HEK293 (cell line): ENCODE data around the gene LYPD5.
A peak's percentile ranks its signal among the peaks of the same experiment; 100 is the strongest.

Experiments used
- GFI1B ChIP-seq: fragments of 450-650 bp; formaldehyde crosslinking; IDR thresholded peaks from 2 replicates; pipeline ENCODE4 v1.5.1; 2016; ENCODE audit warnings: missing biosample characterization, missing genetic modification characterization
- KLF1 ChIP-seq: fragments of 450-650 bp; formaldehyde crosslinking; IDR thresholded peaks from 2 replicates; pipeline ENCODE4 v1.5.1; 2016; ENCODE audit warnings: missing biosample characterization, missing genetic modification characterization
- KLF16 ChIP-seq: fragments of 450-650 bp; formaldehyde crosslinking; IDR thresholded peaks from 2 replicates; pipeline ENCODE4 v1.5.1; 2017; ENCODE audit warnings: missing biosample characterization, missing genetic modification characterization
- MYNN ChIP-seq: fragments of 450-650 bp; formaldehyde crosslinking; IDR thresholded peaks from 2 replicates; pipeline ENCODE4 v1.5.1; 2016; ENCODE audit warnings: missing biosample characterization, missing genetic modification characterization, borderline replicate concordance
- OVOL3 ChIP-seq: fragments of 450-650 bp; formaldehyde crosslinking; IDR thresholded peaks from 2 replicates; pipeline ENCODE4 v1.5.1; 2016; ENCODE audit warnings: missing biosample characterization, missing genetic modification characterization
- SALL2 ChIP-seq: fragments of 450-650 bp; formaldehyde crosslinking; IDR thresholded peaks from 2 replicates; pipeline ENCODE4 v1.5.0; 2017; ENCODE audit warnings: missing biosample characterization, mild to moderate bottlenecking, missing genetic modification characterization, borderline replicate concordance
- SP3 ChIP-seq: fragments of 450-650 bp; formaldehyde crosslinking; IDR thresholded peaks from 2 replicates; pipeline ENCODE4 v1.5.1; 2016; ENCODE audit warnings: missing biosample characterization, missing genetic modification characterization
- WT1 ChIP-seq: fragments of 450-650 bp; formaldehyde crosslinking; IDR thresholded peaks from 2 replicates; pipeline ENCODE4 v1.5.1; 2016; ENCODE audit warnings: missing biosample characterization, missing genetic modification characterization
- ZBTB7A ChIP-seq: fragments of 450-650 bp; formaldehyde crosslinking; IDR thresholded peaks from 2 replicates; pipeline ENCODE4 v1.5.1; 2016; ENCODE audit warnings: low read depth, missing biosample characterization, missing genetic modification characterization
- ZNF114 ChIP-seq: fragments of 450-650 bp; formaldehyde crosslinking; IDR thresholded peaks from 2 replicates; pipeline ENCODE4 v1.5.0; 2017; ENCODE audit warnings: missing biosample characterization, missing genetic modification characterization
- ZNF133 ChIP-seq: fragments of 450-650 bp; formaldehyde crosslinking; IDR thresholded peaks from 2 replicates; pipeline ENCODE4 v1.5.1; 2016; ENCODE audit warnings: missing biosample characterization, missing genetic modification characterization
- ZNF266 ChIP-seq: fragments of 450-650 bp; formaldehyde crosslinking; IDR thresholded peaks from 2 replicates; pipeline ENCODE4 v1.5.1; 2016; ENCODE audit warnings: missing biosample characterization, missing genetic modification characterization, low read depth
- ZNF302 ChIP-seq: fragments of 450-650 bp; formaldehyde crosslinking; IDR thresholded peaks from 2 replicates; pipeline ENCODE4 v1.5.1; 2016; ENCODE audit warnings: missing biosample characterization, missing genetic modification characterization, low read depth
- ZNF416 ChIP-seq: fragments of 450-650 bp; formaldehyde crosslinking; IDR thresholded peaks from 2 replicates; pipeline ENCODE4 v1.5.1; 2016; ENCODE audit warnings: missing biosample characterization, missing genetic modification characterization
- ZNF560 ChIP-seq: fragments of 450-650 bp; formaldehyde crosslinking; IDR thresholded peaks from 2 replicates; pipeline ENCODE4 v1.5.1; 2017; ENCODE audit warnings: missing biosample characterization, missing genetic modification characterization, borderline replicate concordance
- ZNF629 ChIP-seq: fragments of 450-650 bp; formaldehyde crosslinking; IDR thresholded peaks from 2 replicates; pipeline ENCODE4 v1.5.1; 2017; ENCODE audit warnings: missing biosample characterization, missing genetic modification characterization
- ZNF658 ChIP-seq: fragments of 450-650 bp; formaldehyde crosslinking; IDR thresholded peaks from 2 replicates; pipeline ENCODE4; 2016; ENCODE audit warnings: missing biosample characterization, missing genetic modification characterization
- ZNF76 ChIP-seq: fragments of 450-650 bp; formaldehyde crosslinking; IDR thresholded peaks from 2 replicates; pipeline ENCODE4; 2016; ENCODE audit warnings: low read depth, missing biosample characterization, missing genetic modification characterization, borderline replicate concordance
- TF ChIP-seq, protein P1 (sequence below): fragments of 450-650 bp; formaldehyde crosslinking; IDR thresholded peaks from 2 replicates; pipeline ENCODE4 v1.5.1; 2016; ENCODE audit warnings: missing biosample characterization, missing genetic modification characterization, borderline replicate concordance
- TF ChIP-seq, protein P2 (sequence below): fragments of 450-650 bp; formaldehyde crosslinking; IDR thresholded peaks from 2 replicates; pipeline ENCODE4 v1.5.1; 2016; ENCODE audit warnings: missing biosample characterization, missing genetic modification characterization
- TF ChIP-seq, protein P3 (sequence below): fragments of 450-650 bp; formaldehyde crosslinking; IDR thresholded peaks from 2 replicates; pipeline ENCODE4 v1.5.1; 2017; ENCODE audit warnings: missing biosample characterization, missing genetic modification characterization
- TF ChIP-seq, protein P4 (sequence below): fragments of 450-650 bp; formaldehyde crosslinking; conservative IDR thresholded peaks from 2 replicates; pipeline ENCODE4 v1.5.1; 2016; ENCODE audit warnings: low read depth, missing biosample characterization, missing genetic modification characterization
- TF ChIP-seq, protein P5 (sequence below): fragments of 450-650 bp; formaldehyde crosslinking; IDR thresholded peaks from 2 replicates; pipeline ENCODE4 v1.5.1; 2016; ENCODE audit warnings: missing biosample characterization, missing genetic modification characterization
- TF ChIP-seq, protein P6 (sequence below): fragments of 450-650 bp; formaldehyde crosslinking; IDR thresholded peaks from 2 replicates; pipeline ENCODE4 v1.5.1; 2016; ENCODE audit warnings: missing biosample characterization, missing genetic modification characterization
- TF ChIP-seq, protein P7 (sequence below): fragments of 450-650 bp; formaldehyde crosslinking; IDR thresholded peaks from 2 replicates; pipeline ENCODE4 v1.5.0; 2017; ENCODE audit warnings: missing biosample characterization, missing genetic modification characterization, borderline replicate concordance

LYPD5 gene

DNA sequence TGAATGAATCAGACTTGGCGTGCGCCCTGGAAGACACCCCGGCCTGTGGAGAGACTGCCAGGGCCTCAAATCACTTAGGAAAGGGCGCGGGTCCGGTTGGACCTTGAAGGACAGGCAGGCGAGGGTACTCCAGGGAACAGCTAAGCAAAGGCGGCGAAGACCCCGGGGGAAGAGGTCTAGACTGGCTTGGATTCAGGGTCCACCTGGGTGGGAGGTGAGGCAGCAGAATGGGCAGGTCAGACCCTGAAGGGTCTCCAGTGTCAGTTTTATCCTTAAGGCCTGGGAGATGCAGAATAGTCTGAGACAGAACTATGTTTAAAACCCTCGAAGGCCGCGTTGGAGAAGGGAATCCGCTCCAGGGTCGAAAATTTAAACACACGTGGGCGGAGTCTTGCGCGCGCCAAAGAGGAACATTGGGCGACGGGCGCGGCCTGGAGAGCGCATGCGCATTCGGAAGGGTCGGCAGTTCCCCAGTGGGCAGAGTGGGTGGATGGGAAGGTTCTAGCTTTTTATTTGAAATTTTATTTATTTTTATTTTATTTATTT lies 46.9 kb downstream of the LYPD5 start (continued):
- no peak; the same call in 1 of the 2 replicates for TF ChIP-seq KLF1 (tag by site-specific recombination)
- TF ChIP-seq ZNF133 (tag by site-specific recombination), result no peak; the same call in 1 of the 2 replicates
- no peak for TF ChIP-seq MYNN
- TF ChIP-seq ZNF658, result no peak
- TF ChIP-seq, protein P1, sequence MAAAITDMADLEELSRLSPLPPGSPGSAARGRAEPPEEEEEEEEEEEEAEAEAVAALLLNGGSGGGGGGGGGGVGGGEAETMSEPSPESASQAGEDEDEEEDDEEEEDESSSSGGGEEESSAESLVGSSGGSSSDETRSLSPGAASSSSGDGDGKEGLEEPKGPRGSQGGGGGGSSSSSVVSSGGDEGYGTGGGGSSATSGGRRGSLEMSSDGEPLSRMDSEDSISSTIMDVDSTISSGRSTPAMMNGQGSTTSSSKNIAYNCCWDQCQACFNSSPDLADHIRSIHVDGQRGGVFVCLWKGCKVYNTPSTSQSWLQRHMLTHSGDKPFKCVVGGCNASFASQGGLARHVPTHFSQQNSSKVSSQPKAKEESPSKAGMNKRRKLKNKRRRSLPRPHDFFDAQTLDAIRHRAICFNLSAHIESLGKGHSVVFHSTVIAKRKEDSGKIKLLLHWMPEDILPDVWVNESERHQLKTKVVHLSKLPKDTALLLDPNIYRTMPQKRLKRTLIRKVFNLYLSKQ (tag by site-specific recombination), result no peak
- TF ChIP-seq, protein P2, sequence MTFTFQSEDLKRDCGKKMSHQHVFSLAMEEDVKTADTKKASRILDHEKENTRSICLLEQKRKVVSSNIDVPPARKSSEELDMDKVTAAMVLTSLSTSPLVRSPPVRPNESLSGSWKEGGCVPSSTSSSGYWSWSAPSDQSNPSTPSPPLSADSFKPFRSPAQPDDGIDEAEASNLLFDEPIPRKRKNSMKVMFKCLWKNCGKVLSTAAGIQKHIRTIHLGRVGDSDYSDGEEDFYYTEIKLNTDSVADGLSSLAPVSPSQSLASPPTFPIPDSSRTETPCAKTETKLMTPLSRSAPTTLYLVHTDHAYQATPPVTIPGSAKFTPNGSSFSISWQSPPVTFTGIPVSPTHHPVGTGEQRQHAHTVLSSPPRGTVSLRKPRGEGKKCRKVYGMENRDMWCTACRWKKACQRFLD, result no peak
- TF ChIP-seq SP3, result no peak
- peak; percentile 4; the same call in 1 of the 2 replicates for TF ChIP-seq ZNF76 (tag by site-specific recombination)
- TF ChIP-seq SALL2 (tag by site-specific recombination), result no peak
- 0 out of 2 replicates have a peak, but pooled peaks have one; percentile 15 for TF ChIP-seq KLF16
- TF ChIP-seq, protein P3, sequence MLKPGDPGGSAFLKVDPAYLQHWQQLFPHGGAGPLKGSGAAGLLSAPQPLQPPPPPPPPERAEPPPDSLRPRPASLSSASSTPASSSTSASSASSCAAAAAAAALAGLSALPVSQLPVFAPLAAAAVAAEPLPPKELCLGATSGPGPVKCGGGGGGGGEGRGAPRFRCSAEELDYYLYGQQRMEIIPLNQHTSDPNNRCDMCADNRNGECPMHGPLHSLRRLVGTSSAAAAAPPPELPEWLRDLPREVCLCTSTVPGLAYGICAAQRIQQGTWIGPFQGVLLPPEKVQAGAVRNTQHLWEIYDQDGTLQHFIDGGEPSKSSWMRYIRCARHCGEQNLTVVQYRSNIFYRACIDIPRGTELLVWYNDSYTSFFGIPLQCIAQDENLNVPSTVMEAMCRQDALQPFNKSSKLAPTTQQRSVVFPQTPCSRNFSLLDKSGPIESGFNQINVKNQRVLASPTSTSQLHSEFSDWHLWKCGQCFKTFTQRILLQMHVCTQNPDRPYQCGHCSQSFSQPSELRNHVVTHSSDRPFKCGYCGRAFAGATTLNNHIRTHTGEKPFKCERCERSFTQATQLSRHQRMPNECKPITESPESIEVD (tag by site-specific recombination), result no peak
- no peak for TF ChIP-seq ZNF266 (tag by site-specific recombination)
- TF ChIP-seq, protein P4, sequence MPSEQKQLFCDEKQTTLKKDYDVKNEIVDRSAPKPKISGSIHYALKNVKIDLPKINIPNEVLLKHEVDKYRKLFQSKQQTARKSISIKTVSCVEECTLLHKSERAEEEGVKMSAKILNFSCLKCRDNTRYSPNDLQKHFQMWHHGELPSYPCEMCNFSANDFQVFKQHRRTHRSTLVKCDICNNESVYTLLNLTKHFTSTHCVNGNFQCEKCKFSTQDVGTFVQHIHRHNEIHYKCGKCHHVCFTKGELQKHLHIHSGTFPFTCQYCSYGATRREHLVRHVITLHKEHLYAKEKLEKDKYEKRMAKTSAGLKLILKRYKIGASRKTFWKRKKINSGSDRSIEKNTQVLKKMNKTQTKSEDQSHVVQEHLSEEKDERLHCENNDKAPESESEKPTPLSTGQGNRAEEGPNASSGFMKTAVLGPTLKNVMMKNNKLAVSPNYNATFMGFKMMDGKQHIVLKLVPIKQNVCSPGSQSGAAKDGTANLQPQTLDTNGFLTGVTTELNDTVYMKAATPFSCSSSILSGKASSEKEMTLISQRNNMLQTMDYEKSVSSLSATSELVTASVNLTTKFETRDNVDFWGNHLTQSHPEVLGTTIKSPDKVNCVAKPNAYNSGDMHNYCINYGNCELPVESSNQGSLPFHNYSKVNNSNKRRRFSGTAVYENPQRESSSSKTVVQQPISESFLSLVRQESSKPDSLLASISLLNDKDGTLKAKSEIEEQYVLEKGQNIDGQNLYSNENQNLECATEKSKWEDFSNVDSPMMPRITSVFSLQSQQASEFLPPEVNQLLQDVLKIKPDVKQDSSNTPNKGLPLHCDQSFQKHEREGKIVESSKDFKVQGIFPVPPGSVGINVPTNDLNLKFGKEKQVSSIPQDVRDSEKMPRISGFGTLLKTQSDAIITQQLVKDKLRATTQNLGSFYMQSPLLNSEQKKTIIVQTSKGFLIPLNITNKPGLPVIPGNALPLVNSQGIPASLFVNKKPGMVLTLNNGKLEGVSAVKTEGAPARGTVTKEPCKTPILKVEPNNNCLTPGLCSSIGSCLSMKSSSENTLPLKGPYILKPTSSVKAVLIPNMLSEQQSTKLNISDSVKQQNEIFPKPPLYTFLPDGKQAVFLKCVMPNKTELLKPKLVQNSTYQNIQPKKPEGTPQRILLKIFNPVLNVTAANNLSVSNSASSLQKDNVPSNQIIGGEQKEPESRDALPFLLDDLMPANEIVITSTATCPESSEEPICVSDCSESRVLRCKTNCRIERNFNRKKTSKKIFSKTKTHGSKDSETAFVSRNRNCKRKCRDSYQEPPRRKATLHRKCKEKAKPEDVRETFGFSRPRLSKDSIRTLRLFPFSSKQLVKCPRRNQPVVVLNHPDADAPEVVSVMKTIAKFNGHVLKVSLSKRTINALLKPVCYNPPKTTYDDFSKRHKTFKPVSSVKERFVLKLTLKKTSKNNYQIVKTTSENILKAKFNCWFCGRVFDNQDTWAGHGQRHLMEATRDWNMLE (tag by site-specific recombination), result no peak; the same call in 1 of the 2 replicates
- TF ChIP-seq, protein P5, sequence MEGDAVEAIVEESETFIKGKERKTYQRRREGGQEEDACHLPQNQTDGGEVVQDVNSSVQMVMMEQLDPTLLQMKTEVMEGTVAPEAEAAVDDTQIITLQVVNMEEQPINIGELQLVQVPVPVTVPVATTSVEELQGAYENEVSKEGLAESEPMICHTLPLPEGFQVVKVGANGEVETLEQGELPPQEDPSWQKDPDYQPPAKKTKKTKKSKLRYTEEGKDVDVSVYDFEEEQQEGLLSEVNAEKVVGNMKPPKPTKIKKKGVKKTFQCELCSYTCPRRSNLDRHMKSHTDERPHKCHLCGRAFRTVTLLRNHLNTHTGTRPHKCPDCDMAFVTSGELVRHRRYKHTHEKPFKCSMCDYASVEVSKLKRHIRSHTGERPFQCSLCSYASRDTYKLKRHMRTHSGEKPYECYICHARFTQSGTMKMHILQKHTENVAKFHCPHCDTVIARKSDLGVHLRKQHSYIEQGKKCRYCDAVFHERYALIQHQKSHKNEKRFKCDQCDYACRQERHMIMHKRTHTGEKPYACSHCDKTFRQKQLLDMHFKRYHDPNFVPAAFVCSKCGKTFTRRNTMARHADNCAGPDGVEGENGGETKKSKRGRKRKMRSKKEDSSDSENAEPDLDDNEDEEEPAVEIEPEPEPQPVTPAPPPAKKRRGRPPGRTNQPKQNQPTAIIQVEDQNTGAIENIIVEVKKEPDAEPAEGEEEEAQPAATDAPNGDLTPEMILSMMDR (tag by site-specific recombination), result peak; percentile 53
- no peak for TF ChIP-seq ZNF114 (tag by site-specific recombination)
- TF ChIP-seq, protein P6, sequence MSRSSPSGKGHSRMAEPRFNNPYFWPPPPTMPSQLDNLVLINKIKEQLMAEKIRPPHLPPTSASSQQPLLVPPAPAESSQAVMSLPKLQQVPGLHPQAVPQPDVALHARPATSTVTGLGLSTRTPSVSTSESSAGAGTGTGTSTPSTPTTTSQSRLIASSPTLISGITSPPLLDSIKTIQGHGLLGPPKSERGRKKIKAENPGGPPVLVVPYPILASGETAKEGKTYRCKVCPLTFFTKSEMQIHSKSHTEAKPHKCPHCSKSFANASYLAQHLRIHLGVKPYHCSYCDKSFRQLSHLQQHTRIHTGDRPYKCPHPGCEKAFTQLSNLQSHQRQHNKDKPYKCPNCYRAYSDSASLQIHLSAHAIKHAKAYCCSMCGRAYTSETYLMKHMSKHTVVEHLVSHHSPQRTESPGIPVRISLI (tag by site-specific recombination), result no peak
- no peak for TF ChIP-seq ZNF302
- no peak for TF ChIP-seq ZNF560 (tag by site-specific recombination)
- TF ChIP-seq OVOL3 (tag by site-specific recombination), result peak; percentile 77; the same call in 1 of the 2 replicates
- peak; percentile 87 for TF ChIP-seq ZBTB7A
- peak; percentile 3; the same call in 1 of the 2 replicates for TF ChIP-seq GFI1B (tag by site-specific recombination)
- TF ChIP-seq, protein P7, sequence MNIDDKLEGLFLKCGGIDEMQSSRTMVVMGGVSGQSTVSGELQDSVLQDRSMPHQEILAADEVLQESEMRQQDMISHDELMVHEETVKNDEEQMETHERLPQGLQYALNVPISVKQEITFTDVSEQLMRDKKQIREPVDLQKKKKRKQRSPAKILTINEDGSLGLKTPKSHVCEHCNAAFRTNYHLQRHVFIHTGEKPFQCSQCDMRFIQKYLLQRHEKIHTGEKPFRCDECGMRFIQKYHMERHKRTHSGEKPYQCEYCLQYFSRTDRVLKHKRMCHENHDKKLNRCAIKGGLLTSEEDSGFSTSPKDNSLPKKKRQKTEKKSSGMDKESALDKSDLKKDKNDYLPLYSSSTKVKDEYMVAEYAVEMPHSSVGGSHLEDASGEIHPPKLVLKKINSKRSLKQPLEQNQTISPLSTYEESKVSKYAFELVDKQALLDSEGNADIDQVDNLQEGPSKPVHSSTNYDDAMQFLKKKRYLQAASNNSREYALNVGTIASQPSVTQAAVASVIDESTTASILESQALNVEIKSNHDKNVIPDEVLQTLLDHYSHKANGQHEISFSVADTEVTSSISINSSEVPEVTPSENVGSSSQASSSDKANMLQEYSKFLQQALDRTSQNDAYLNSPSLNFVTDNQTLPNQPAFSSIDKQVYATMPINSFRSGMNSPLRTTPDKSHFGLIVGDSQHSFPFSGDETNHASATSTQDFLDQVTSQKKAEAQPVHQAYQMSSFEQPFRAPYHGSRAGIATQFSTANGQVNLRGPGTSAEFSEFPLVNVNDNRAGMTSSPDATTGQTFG (tag by site-specific recombination), result no peak
- TF ChIP-seq ZNF416 (tag by site-specific recombination), result no peak
- no peak; the same call in 1 of the 2 replicates for TF ChIP-seq WT1 (tag by site-specific recombination)
- TF ChIP-seq ZNF629, result no peak
